WERI-Rb-1 (cell line): ENCODE measurements around the gene TOR2A.

Source experiments
- DNase-seq: peaks from one replicate; pipeline ENCODE4 v3.0.0-alpha.2; 2020
- H3K27ac ChIP-seq: fragments of 250-450 bp; sonication (Bioruptor Pico); 2 replicates; pipeline ENCODE4 v1.5.1; 2020; ENCODE audit warnings: mild to moderate bottlenecking, moderate library complexity
- H3K27me3 ChIP-seq: fragments of 250-450 bp; sonication (Bioruptor Pico); 2 replicates; pipeline ENCODE4 v1.5.1; 2021; ENCODE audit warnings: mild to moderate bottlenecking, low read depth, moderate library complexity; ENCODE audit not compliant: insufficient read depth, severe bottlenecking
- H3K36me3 ChIP-seq: fragments of 250-450 bp; sonication (Bioruptor Pico); 2 replicates; pipeline ENCODE4 v1.5.1; 2020; ENCODE audit warnings: mild to moderate bottlenecking, moderate library complexity
- H3K4me3 ChIP-seq: 2 replicates; pipeline ENCODE4 v1.5.1; 2011; ENCODE audit warnings: low read depth, mild to moderate bottlenecking, control low read depth, low read length
- H3K9me3 ChIP-seq: fragments of 250-450 bp; sonication (Bioruptor Pico); 2 replicates; pipeline ENCODE4 v1.5.1; 2021; ENCODE audit warnings: mild to moderate bottlenecking, moderate library complexity; ENCODE audit not compliant: severe bottlenecking
- CTCF ChIP-seq: IDR thresholded peaks from 2 replicates; pipeline ENCODE4 v1.5.1; 2011; ENCODE audit warnings: low read depth, mild to moderate bottlenecking, control low read depth, inconsistent platforms, low read length

The TOR2A gene

GRCh38 chr9:127753148-127753547 lies 18.1 kb upstream of the TOR2A start:
- DNase-seq, result no peak
- Histone ChIP-seq H3K27ac (no peak overlapping the region), H3K36me3 (peaks cover 18% of the 10 kb centered on the region), H3K27me3 (no peaks in the 10 kb centered on the region), H3K4me3 (no peak overlapping the region), H3K9me3 (no peaks in the 10 kb centered on the region)
- TF ChIP-seq CTCF, result no peak

- no peaks in the 10 kb centered on the region for H3K9me3 ChIP-seq
- TF ChIP-seq CTCF, result no peak
- no peaks in the 10 kb centered on the region for H3K27me3 ChIP-seq
- H3K4me3 ChIP-seq, result no peak overlapping the region
- no peak overlapping the region for H3K27ac ChIP-seq
- no peak for DNase-seq
- peaks cover 22% of the 10 kb centered on the region for H3K36me3 ChIP-seq
These were observed 16.4 kb upstream of the TOR2A start for GRCh38 chr9:127751269-127752054.

- no peaks in the 10 kb centered on the region for H3K27me3 ChIP-seq
- H3K27ac ChIP-seq, result no peak overlapping the region
- peaks cover 22% of the 10 kb centered on the region for H3K36me3 ChIP-seq
- no peak for DNase-seq
- no peaks in the 10 kb centered on the region for H3K9me3 ChIP-seq
- H3K4me3 ChIP-seq, result no peak overlapping the region
- no peak for TF ChIP-seq CTCF
These were observed 14.1 kb upstream of the TOR2A start for GRCh38 chr9:127749090-127749787.

- Histone ChIP-seq H3K4me3 (no peak overlapping the region), H3K36me3 (peaks cover 30% of the 10 kb centered on the region), H3K27ac (no peak overlapping the region), H3K27me3 (no peaks in the 10 kb centered on the region), H3K9me3 (peaks cover 6% of the 10 kb centered on the region)
- no peak for DNase-seq
- TF ChIP-seq CTCF, result no peak; the same call in 1 of the 2 replicates
These were observed 12.0 kb upstream of the TOR2A start for GRCh38 chr9:127746959-127747569.

- Histone ChIP-seq H3K27me3 (no peaks in the 10 kb centered on the region), H3K4me3 (no peak overlapping the region), H3K36me3 (peaks cover 23% of the 10 kb centered on the region), H3K27ac (no peak overlapping the region), H3K9me3 (peaks cover 6% of the 10 kb centered on the region)
- no peak for TF ChIP-seq CTCF
- DNase-seq, result no peak
These were observed 9.5 kb upstream of the TOR2A start for GRCh38 chr9:127744398-127745110.
